Liver (tissue), 3 donors: Measurements from ENCODE around the gene CNGA3.
A peak's percentile ranks its signal among the peaks of the same experiment; 100 is the strongest.

Source experiments
- GABPA ChIP-seq, 2 donors: IDR thresholded peaks in 1 of 2; conservative IDR thresholded peaks in 1 of 2; 2 replicates each; pipeline ENCODE4 v1.6.1; 2016; ENCODE audit warnings: antibody characterized with exemption in 2 of 2, mild to moderate bottlenecking in 1 of 2, moderate library complexity in 1 of 2
- RAD21 ChIP-seq, 2 donors: IDR thresholded peaks; 2 replicates each; pipeline ENCODE4 v1.6.1; 2016; ENCODE audit warnings: antibody characterized with exemption in 2 of 2, mild to moderate bottlenecking in 2 of 2
- TAF1 ChIP-seq: conservative IDR thresholded peaks from 2 replicates; pipeline ENCODE4 v1.6.1; 2016; ENCODE audit warnings: antibody characterized with exemption, mild to moderate bottlenecking
- YY1 ChIP-seq: IDR thresholded peaks from 2 replicates; pipeline ENCODE4 v1.6.1; 2016; ENCODE audit warnings: antibody characterized with exemption, mild to moderate bottlenecking
- TF ChIP-seq, protein P1 (sequence below): fragments of 150-350 bp; IDR thresholded peaks from 2 replicates; pipeline ENCODE4 v1.5.1; 2017; ENCODE audit warnings: improper control_type of control experiment, low read depth, low read length; ENCODE audit not compliant: missing input control
- TF ChIP-seq, protein P2 (sequence below): IDR thresholded peaks from 2 replicates; pipeline ENCODE4 v1.6.1; 2016; ENCODE audit warnings: antibody characterized with exemption, mild to moderate bottlenecking
- donor health status: healthy.
- donor health status: healthy.

DNA sequence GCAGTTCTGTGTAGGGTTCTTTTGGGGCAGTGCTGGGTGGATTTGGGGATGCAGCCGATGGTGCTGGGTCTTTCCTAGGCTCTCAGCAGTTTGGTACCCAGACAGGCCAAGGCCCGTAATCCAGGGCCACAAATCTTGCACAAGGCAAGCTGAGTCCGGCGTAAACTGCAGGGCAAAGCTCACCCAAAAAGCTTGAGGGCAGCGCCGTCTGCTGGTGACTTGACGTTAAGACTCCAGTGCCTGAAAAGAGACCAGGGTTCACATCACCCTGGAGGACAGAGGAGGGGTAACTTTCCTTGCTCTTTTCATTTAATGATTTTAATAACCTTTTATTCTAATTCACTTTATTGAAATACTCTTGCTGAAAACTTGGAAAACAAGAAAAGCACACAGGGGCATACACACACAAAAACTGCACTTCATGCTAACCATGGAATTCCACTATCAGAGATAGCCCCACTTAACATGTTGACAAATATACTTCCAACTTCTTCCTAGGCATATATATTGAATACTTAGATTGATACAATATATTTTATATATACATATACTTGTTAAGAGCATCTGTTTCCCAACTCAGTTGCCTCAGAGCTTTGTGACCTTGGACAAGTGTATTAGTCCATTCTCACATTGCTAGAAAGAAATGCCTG, 38.9 kb downstream of the CNGA3 start:
- TF ChIP-seq, protein P1, sequence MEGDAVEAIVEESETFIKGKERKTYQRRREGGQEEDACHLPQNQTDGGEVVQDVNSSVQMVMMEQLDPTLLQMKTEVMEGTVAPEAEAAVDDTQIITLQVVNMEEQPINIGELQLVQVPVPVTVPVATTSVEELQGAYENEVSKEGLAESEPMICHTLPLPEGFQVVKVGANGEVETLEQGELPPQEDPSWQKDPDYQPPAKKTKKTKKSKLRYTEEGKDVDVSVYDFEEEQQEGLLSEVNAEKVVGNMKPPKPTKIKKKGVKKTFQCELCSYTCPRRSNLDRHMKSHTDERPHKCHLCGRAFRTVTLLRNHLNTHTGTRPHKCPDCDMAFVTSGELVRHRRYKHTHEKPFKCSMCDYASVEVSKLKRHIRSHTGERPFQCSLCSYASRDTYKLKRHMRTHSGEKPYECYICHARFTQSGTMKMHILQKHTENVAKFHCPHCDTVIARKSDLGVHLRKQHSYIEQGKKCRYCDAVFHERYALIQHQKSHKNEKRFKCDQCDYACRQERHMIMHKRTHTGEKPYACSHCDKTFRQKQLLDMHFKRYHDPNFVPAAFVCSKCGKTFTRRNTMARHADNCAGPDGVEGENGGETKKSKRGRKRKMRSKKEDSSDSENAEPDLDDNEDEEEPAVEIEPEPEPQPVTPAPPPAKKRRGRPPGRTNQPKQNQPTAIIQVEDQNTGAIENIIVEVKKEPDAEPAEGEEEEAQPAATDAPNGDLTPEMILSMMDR, result peak; percentile 99
- TF ChIP-seq GABPA (IDR thresholded peaks at IDR 0.05 in 1 of 2, conservative IDR thresholded peaks at IDR 0.05 in 1 of 2) (no peak), RAD21 (IDR thresholded peaks at IDR 0.05) (peak; percentile 99), TAF1 (no peak), YY1 (no peak)
- TF ChIP-seq, protein P2, sequence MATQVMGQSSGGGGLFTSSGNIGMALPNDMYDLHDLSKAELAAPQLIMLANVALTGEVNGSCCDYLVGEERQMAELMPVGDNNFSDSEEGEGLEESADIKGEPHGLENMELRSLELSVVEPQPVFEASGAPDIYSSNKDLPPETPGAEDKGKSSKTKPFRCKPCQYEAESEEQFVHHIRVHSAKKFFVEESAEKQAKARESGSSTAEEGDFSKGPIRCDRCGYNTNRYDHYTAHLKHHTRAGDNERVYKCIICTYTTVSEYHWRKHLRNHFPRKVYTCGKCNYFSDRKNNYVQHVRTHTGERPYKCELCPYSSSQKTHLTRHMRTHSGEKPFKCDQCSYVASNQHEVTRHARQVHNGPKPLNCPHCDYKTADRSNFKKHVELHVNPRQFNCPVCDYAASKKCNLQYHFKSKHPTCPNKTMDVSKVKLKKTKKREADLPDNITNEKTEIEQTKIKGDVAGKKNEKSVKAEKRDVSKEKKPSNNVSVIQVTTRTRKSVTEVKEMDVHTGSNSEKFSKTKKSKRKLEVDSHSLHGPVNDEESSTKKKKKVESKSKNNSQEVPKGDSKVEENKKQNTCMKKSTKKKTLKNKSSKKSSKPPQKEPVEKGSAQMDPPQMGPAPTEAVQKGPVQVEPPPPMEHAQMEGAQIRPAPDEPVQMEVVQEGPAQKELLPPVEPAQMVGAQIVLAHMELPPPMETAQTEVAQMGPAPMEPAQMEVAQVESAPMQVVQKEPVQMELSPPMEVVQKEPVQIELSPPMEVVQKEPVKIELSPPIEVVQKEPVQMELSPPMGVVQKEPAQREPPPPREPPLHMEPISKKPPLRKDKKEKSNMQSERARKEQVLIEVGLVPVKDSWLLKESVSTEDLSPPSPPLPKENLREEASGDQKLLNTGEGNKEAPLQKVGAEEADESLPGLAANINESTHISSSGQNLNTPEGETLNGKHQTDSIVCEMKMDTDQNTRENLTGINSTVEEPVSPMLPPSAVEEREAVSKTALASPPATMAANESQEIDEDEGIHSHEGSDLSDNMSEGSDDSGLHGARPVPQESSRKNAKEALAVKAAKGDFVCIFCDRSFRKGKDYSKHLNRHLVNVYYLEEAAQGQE, result no peak
